WI38 (cell line): ENCODE results near the gene TRAIP.

ENCODE experiments used
- H3K4me3 ChIP-seq: 2 replicates; pipeline ENCODE4 v1.5.1; 2011; ENCODE audit warnings: low read depth, mild to moderate bottlenecking, control low read depth, low read length
- TF ChIP-seq, protein P1 (sequence below): IDR thresholded peaks from 2 replicates; pipeline ENCODE4 v1.5.1; 2012; ENCODE audit warnings: low read depth, mild to moderate bottlenecking, control low read depth, low read length

The TRAIP gene

DNA sequence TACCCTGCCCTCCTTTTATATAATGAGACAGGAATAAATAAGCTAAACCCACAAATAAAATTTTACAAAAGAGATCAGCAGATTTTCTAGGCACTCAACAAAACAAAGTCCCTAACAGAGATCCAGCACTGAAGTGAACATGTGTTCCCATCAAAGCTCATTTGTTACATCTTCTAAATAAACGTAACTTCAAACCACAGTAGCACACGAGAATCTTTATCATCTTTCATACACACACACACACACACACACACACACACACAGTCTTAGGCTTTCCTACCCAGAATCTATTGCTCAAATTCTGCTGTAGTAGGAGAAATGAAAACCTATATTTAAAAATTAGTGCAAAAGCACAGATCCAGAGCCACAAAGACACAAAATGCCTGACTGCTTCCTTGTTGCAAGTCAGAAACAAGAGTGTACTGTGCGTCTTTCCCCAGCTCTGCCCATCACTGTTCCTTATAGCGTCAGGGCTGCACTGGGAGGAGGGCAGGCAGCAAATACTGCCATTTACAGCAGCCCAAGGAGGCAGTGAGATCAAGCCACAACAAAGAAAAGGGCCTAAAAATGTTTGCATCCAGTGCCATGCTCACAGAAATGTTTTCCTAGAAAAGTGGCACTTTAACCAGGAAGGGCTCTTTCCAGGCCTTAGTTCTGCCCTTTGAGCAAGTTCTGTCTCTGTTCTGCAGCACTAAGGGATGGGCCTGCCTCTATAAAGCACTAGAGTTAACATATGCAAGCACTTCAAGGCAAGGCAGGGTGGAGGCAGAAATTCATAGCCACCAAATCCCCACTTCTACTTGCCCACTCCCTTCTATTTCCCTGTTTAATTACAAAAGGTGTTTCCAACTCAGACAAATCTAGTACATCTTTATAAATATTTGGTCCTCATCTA, 76.0 kb downstream of the TRAIP start:
- H3K4me3 ChIP-seq: no peak overlapping the region
- TF ChIP-seq, protein P1, sequence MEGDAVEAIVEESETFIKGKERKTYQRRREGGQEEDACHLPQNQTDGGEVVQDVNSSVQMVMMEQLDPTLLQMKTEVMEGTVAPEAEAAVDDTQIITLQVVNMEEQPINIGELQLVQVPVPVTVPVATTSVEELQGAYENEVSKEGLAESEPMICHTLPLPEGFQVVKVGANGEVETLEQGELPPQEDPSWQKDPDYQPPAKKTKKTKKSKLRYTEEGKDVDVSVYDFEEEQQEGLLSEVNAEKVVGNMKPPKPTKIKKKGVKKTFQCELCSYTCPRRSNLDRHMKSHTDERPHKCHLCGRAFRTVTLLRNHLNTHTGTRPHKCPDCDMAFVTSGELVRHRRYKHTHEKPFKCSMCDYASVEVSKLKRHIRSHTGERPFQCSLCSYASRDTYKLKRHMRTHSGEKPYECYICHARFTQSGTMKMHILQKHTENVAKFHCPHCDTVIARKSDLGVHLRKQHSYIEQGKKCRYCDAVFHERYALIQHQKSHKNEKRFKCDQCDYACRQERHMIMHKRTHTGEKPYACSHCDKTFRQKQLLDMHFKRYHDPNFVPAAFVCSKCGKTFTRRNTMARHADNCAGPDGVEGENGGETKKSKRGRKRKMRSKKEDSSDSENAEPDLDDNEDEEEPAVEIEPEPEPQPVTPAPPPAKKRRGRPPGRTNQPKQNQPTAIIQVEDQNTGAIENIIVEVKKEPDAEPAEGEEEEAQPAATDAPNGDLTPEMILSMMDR: no peak

DNA sequence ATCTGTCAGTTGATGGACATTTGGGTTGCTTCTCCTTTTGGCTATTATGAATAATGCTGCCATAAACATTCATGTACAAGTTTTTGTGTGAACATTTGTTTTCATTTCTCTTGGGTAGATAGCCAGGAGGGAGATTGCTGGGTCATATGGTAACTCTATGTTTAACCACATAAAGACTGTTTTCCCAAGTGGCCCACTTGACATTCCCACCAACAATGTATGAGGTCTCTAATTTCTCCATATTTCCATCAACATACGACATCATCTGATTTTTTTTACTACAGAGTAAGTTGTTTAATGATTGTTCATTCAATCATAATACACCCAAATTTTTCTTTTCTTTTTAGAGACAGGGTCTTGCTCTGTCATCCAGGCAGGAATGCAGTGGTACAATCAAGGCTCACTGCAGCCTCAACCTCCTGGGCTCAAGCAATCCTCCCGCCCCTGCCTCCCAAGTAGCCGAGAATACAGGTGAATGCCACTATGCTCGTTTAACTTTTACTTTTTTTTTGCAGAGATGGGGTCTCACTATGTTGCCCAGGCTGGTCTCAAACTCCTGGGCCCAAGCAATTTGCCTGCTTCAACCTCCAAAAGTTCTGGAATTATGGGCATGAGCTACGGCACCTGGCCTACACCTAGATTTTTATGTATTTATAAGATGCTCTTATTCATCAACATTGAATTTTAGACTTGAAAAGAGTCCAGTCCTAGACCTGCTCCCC, 76.8 kb downstream of the TRAIP start:
- H3K4me3 ChIP-seq: no peak overlapping the region
- TF ChIP-seq, protein P1: no peak
